B cell (primary cell): ENCODE results near the gene VPS39.

Experiments used
- EZH2 ChIP-seq: IDR thresholded peaks from 2 replicates; pipeline ENCODE4 v1.6.1; 2012; ENCODE audit warnings: borderline replicate concordance, low read depth, mild to moderate bottlenecking, moderate library complexity, low read length; ENCODE audit not compliant: insufficient read depth, poor library complexity, severe bottlenecking
- TF ChIP-seq, protein P1 (sequence below): fragments of 200-600 bp; IDR thresholded peaks from one replicate; pipeline ENCODE4 v1.8.0; 2022; ENCODE audit warnings: antibody characterized with exemption, mild to moderate bottlenecking

DNA sequence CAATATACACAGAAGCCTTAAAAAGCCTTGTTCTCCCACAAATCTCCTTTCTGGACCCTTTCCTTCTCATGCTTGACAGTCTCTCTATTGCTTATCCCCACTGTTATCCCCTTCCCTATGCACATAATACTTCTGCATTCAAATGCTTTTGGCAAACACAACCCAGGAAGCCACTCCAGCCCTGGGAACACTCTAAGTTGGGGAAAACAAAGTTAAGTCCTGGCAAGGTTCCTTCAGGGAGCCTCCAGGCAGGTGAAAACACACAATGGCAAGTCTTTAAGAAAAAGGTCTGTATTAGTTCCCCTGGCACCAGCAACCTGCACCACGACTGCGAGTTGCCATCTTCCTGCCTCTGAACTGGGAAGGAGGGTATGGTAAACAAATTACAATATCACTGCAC is 45.2 kb upstream of the VPS39 start:
- no peak for TF ChIP-seq EZH2
- TF ChIP-seq, protein P1, sequence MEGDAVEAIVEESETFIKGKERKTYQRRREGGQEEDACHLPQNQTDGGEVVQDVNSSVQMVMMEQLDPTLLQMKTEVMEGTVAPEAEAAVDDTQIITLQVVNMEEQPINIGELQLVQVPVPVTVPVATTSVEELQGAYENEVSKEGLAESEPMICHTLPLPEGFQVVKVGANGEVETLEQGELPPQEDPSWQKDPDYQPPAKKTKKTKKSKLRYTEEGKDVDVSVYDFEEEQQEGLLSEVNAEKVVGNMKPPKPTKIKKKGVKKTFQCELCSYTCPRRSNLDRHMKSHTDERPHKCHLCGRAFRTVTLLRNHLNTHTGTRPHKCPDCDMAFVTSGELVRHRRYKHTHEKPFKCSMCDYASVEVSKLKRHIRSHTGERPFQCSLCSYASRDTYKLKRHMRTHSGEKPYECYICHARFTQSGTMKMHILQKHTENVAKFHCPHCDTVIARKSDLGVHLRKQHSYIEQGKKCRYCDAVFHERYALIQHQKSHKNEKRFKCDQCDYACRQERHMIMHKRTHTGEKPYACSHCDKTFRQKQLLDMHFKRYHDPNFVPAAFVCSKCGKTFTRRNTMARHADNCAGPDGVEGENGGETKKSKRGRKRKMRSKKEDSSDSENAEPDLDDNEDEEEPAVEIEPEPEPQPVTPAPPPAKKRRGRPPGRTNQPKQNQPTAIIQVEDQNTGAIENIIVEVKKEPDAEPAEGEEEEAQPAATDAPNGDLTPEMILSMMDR: no peak
